Activated T-cell treated with anti-CD3 and anti-CD28 coated beads, Interleukin-2, amount 50 U/mL, for 1 hour (primary cell): ENCODE measurements around the gene PRRT1.
"Not testable (repeated sequence)": the region's sequence is repeated elsewhere in the genome, so short reads cannot be mapped to it uniquely, and the experiment has no call there.

Experiments
- DNase-seq: peaks from one replicate; pipeline ENCODE4 v3.0.0-alpha.2; 2020

The PRRT1 gene

GRCh38 chr6:32187725-32188380, 36.1 kb upstream of the PRRT1 start:
- not testable (repeated sequence) for DNase-seq

DNA sequence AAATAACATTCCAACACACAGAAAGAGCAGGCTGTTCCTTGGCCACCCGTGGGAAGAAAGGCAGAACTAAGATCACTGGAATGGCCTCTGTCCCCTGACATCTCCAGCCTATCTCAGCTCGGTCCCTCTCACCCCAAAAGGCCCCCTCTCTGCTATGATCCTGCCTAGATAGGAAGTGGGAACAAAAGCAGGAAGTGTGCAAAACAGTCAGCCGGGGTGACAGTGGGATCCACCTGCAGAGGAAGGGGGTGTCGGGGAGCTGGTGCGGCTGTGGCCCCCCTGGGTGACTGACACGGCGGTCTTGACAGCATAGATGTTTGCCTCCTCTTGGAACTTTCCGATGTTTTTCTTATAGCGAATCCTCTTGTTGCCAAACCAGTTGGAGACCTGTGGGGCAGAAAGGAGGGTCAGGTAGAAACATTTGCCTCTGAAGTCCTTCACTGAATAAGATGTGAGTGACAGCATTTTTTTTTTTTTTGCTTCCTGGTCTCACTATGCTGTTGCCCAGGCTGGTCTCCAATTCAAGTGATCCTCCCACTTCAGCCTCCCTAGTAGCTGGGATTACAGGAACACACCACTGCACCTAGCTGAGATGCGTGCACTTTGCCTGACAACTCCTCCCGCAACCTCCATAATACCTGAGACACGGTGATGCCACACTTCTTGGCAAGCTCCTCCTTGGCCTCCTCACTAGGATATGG, 35.4 kb upstream of the PRRT1 start:
- no peak for DNase-seq

- not testable (repeated sequence) for DNase-seq
These were observed 34.6 kb upstream of the PRRT1 start for GRCh38 chr6:32186151-32186840.

DNA sequence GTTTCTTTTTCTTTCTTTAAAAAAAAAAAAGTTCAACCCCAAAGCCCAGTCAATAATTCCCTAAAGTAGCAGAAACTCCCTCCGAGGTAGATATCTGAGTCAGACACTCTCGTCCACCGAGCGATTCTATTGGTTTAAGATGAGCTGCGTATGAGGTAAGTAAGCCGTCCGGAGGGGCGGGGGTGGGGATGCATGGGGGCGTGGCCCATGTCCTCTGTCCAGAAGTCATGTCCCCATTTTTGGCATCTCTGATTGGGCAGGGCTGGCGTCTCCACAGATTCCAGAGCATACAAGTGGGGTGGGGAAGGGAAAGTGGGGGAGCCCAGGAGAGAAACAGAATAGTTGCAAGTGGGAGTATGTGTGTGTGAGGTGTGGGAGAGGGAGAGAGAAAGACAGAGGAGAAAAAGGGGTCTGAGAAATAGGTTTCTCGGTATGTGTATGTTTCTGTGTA, 34.0 kb upstream of the PRRT1 start:
- peak; percentile 55 for DNase-seq

- no peak for DNase-seq
These were observed 32.4 kb upstream of the PRRT1 start, which contains the start of gene AGER for GRCh38 chr6:32184084-32184640. AGER (minus strand) TSS chr6:32184253; CDS start chr6:32184222, 31 bp downstream.

DNA sequence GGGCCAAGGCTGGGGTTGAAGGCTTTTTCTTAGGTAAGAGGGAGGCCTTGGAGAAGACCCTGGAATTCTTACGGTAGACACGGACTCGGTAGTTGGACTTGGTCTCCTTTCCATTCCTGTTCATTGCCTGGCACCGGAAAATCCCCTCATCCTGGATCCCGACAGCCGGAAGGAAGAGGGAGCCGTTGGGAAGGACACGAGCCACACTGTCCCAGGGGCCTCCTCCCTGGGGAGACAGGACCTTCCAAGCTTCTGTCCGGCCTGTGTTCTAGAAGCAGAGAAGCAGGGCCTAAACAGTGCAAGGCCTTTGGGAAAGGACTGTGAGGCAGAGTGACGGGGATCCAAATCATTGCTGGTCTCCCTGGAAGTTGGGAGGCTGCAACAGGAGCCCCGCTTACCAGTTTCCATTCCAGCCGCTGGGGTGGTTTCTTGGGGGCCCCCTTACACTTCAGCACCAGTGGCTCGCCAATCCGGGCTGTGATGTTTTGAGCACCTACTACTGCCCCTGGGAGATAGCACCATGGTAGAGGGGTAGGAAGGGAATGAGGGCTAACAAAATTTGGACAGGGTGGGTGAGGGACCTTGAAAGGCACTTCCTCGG, 31.8 kb upstream of the PRRT1 start:
- DNase-seq = no peak

DNA sequence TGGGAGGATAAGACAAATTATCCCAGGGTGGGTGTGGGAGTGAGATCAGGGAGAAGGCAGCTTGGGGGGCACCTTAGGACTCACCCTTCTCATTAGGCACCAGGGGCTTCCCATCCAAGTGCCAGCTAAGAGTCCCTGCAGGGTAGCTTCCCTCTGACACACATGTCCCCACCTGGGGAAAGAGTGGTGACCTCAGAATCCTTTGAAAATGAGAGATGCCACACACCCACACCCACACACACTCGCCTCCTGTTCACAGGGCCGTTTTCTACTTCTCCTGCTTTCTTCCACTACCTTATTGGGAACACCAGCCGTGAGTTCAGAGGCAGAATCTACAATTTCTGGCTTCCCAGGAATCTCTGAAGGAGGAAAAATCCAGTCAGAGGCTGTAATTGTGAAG, 31.3 kb upstream of the PRRT1 start:
- no peak for DNase-seq

DNA sequence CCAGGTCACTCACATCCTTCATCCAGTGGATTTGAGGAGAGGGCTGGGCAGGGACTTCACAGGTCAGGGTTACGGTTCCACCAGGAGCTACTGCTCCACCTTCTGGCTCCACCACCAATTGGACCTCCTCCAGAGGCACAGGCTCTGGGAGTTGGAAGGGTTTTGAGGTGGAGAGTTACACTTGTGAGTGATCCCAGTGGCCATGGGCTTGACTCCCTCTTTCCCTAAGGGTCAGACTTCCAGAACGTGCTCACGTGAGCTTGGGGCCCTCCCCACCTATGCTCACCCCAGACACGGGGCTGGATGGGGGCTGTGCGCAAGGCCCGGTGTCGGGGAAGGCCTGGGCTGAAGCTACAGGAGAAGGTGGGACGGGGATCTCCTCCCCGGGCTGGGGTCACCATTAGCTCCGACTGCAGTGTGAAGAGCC, 30.8 kb upstream of the PRRT1 start:
- DNase-seq = no peak

DNA sequence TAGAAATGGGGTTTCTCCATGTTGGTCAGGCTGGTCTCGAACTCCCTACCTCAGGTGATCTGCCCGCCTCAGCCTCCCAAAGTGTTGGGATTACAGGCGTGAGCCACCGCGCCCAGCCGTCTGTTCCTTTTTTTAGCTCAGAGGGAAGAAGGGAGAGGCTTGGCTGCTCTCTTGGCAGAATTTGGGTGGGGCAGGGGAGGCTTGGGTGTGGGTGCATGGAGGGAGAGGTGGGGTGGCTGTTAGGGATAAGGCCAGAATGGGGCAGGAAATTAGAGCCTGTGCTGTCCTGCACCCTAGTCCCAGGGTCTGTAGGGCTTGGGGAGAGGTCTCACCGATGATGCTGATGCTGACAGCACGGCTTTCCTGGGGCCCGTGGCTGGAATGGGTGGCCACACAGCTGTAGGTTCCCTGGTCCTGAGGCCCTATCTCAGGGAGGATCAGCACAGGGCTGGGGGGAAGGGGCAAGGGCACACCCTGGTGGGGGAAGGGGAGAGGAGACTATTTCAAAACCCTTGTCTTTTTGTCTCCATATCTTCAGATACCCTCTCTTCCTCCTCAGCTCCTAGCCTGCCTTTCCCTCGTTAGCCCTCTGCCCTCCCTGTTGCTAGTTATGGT, 30.3 kb upstream of the PRRT1 start:
- DNase-seq = no peak

- DNase-seq = no peak
These were observed 29.5 kb upstream of the PRRT1 start for GRCh38 chr6:32181148-32181702.

DNA sequence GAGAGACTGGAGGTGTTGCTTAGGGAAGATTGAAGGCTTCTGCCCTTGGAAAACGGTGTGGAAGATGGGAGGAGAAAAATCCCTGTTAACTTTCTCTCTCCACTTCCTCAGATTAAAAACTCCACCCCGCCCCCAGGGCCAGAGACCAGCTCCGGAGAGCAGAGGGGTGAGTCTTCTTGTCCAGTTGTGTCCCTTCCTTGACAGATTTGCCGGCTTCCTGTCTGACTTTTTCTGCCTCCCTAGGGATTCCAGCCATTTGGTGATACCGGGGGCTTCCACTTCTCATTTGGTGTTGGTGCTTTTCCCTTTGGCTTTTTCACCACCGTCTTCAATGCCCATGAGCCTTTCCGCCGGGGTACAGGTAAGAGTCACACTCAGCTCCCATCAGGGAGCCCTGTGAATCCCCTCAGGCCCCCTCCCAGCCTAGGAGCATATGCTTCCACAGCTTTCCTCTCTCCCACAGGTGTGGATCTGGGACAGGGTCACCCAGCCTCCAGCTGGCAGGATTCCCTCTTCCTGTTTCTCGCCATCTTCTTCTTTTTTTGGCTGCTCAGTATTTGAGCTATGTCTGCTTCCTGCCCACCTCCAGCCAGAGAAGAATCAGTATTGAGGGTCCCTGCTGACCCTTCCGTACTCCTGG, 28.1 kb upstream of the PRRT1 start:
- DNase-seq = no peak

- DNase-seq = no peak
These were observed 27.1 kb upstream of the PRRT1 start for GRCh38 chr6:32178547-32179440.

DNA sequence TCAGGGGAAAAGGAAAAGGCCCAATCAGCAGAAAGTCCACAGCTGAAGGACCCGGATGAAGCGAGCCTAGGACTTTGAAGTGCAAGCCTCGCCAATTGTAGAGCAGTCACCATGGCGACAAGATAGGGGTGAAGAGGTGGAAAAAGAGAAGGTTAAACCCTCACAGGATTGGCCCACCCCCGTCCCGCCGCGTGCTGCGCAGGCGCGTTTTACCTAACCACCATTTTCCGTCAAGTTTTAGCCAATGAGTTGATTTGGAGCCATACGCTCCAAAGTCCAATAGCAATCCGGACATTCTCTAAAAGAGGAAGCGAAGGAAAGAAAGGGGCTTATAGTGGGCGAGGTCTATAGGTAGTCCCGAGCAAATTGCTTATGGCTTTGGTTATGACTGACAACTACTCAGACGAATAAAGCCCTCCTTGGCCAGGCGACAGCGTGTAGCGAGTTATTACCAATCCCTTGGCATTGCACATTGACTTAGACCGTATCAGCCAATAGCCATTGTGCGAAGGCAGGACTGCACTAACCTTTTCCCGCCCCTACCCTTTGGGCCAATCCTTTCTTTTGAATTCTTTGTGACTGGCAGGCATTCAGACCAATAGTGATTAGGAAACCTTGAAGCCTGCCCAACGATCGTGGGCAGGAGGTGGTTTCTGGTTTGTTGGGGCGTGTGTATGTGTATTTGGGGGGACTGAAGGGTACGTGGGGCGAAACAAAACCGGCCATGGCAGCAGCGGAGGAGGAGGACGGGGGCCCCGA, 26.2 kb upstream of the PRRT1 start, which contains the start of gene RNF5:
Gene RNF5, plus strand, starts transcription at position 618 of the 759 bp plus-strand sequence. Its CDS starts 107 bp downstream, at position 725.
- DNase-seq = peak; percentile 85

GRCh38 chr6:32177183-32177787, 25.5 kb upstream of the PRRT1 start:
- DNase-seq = no peak

- DNase-seq = no peak
These were observed 24.9 kb upstream of the PRRT1 start for GRCh38 chr6:32176476-32177182.

DNA sequence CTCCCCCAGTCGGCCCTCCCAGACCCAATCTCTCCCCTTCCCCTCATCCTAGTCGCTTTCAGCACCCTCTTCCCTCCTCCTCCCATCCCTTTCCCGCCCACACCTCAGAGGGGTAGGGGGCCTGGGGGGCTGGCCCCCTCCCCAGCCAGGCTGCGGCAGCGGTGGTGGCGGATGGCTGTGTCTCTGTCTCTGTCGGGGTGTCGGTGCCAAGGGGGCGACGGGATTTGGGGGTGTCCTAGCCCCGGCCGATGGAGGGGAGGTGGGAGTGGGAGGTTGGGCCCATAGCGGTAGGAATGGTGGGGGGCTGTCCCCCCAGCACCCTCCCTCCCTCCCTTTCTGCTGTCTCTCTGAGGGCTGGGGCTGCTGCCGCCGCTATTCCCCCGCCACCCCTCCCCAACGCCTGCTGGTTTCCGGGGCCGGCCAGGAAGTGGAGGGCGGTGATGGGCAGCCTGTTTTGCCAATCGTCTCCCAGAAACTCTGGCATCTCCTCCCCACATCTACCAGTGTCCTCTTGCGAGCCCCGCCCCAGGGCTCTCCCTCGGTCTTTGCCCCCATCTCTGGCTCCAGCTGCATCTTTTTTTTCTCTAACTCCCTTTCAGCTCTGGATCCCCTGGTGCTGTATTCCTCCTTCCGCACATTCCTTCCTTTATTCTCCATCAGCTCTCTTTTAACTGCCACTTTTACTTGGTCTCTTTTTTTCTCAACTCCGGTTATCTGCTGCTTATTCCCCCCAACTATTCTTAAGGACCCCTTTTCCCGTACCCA, 24.2 kb upstream of the PRRT1 start, which contains the start of gene AGPAT1:
Gene AGPAT1, minus strand, starts transcription at position 374 of the 765 bp plus-strand sequence. CDS start 4,588 bp downstream, outside the sequence.
- DNase-seq = peak; percentile 97

GRCh38 chr6:32175322-32175710, 23.6 kb upstream of the PRRT1 start:
- no peak for DNase-seq

GRCh38 chr6:32174416-32174815, 22.7 kb upstream of the PRRT1 start:
- DNase-seq = no peak
